B cell (primary cell): ENCODE measurements around the gene KSR2. TPM values are rescaled to one million over a fixed set of nuclear protein-coding genes. Genes with fewer than 3 reads are reported as not detected.

Experiments
- ATAC-seq: fragments of 200-7000 bp; cut with Tn5 transposase; one replicate; pipeline ENCODE4 v1.10.0; 2021; ENCODE audit warnings: low read depth, mild to moderate bottlenecking, moderate number of reproducible peaks, moderate library complexity
- CTCF ChIA-PET: fragments of 350-600 bp; sonication (Branson Sonifier 250); formaldehyde crosslinking; loops from one replicate; lab custom pipeline; 2021; ENCODE audit warnings: antibody characterized with exemption, inconsistent platforms; lab: Charles Lee
- POLR2A ChIA-PET: fragments of 350-600 bp; sonication (Branson Sonifier 250); formaldehyde crosslinking; loops from one replicate; lab custom pipeline; 2021; ENCODE audit warnings: antibody characterized with exemption; lab: Charles Lee
- DNase-seq: peaks from one replicate; pipeline ENCODE4 v3.0.0; 2013
- H2AFZ ChIP-seq: 2 replicates; pipeline ENCODE4 v1.6.1; 2012; ENCODE audit warnings: mild to moderate bottlenecking, low read depth, low read length; ENCODE audit not compliant: insufficient read depth, poor library complexity, severe bottlenecking
- H3K27ac ChIP-seq, 2 donors: 1 replicate in 1 of 2; 2 replicates in 1 of 2; pipeline ENCODE4 v1.5.1; 2012 to 2013; ENCODE audit warnings: low read length in 2 of 2, mild to moderate bottlenecking in 2 of 2, moderate library complexity in 1 of 2
- H3K27me3 ChIP-seq, 4 experiments: fragments of 200-600 bp in 1 of 4; sonication (generic) in 1 of 4; replicated peaks in 1 of 4; 1 replicate in 2 of 4; 2 replicates in 2 of 4; pipeline versions ENCODE4 v1.6.1 to v1.7.0; 2013 to 2016; ENCODE audit warnings: low read length in 3 of 4, mild to moderate bottlenecking in 2 of 4, mixed read lengths in 1 of 4, moderate library complexity in 1 of 4; ENCODE audit not compliant: insufficient read depth in 4 of 4, control insufficient read depth in 3 of 4; ENCODE audit errors: control extremely low read depth in 1 of 4
- H3K36me3 ChIP-seq, 2 experiments: replicated peaks in 1 of 2; 1 replicate in 1 of 2; 2 replicates in 1 of 2; pipeline versions ENCODE4 v1.6.1 to v1.7.1; 2013; ENCODE audit warnings: low read length in 1 of 2; ENCODE audit not compliant: insufficient read depth in 2 of 2, control insufficient read depth in 1 of 2; ENCODE audit errors: control extremely low read depth in 1 of 2, extremely low read depth in 1 of 2
- H3K4me1 ChIP-seq, 2 donors: fragments of 200-600 bp in 1 of 2; sonication (generic) in 1 of 2; 1 replicate in 1 of 2; 2 replicates in 1 of 2; pipeline versions ENCODE4 v1.5.1 to v1.6.1; 2013 to 2017; ENCODE audit warnings: low read length in 2 of 2; ENCODE audit not compliant: control insufficient read depth in 2 of 2, insufficient read depth in 2 of 2
- H3K4me2 ChIP-seq: replicated peaks from 2 replicates; pipeline ENCODE3; 2012; ENCODE audit warnings: mild to moderate bottlenecking, low read depth, low read length; ENCODE audit not compliant: poor library complexity, severe bottlenecking
- H3K4me3 ChIP-seq, 5 experiments: fragments of 200-600 bp in 1 of 5; sonication (generic) in 1 of 5; 1 replicate in 3 of 5; 2 replicates in 2 of 5; pipeline versions ENCODE4 v1.5.1 to v1.7.0; 2011 to 2016; ENCODE audit warnings: low read length in 4 of 5, mild to moderate bottlenecking in 4 of 5, low read depth in 2 of 5, control low read depth in 1 of 5, moderate library complexity in 1 of 5; ENCODE audit not compliant: insufficient read depth in 1 of 5; ENCODE audit errors: control extremely low read depth in 1 of 5, extremely low read depth in 1 of 5
- H3K79me2 ChIP-seq: fragments of 200-600 bp; sonication (generic); one replicate; pipeline ENCODE4 v1.6.0; 2016; ENCODE audit warnings: low read length; ENCODE audit not compliant: control insufficient read depth, insufficient read depth
- H3K9ac ChIP-seq: fragments of 200-600 bp; sonication (generic); 2 replicates; pipeline ENCODE4 v1.6.1; 2017; ENCODE audit warnings: mild to moderate bottlenecking, low read length, moderate library complexity
- H3K9me3 ChIP-seq, 3 donors: one replicate each; pipeline versions ENCODE4 v1.6.1 to v1.7.1; 2013; ENCODE audit warnings: low read length in 2 of 3; ENCODE audit not compliant: control insufficient read depth in 2 of 3, insufficient read depth in 1 of 3; ENCODE audit errors: control extremely low read depth in 1 of 3
- H4K20me1 ChIP-seq: 2 replicates; pipeline ENCODE4 v1.6.0; 2012; ENCODE audit warnings: mild to moderate bottlenecking, low read length; ENCODE audit not compliant: insufficient read depth, control insufficient read depth, poor library complexity, severe bottlenecking
- H3K27ac Mint-ChIP-seq: one replicate; pipeline ENCODE4 v1.8.0; 2021; ENCODE audit warnings: mixed read lengths
- H3K27me3 Mint-ChIP-seq: one replicate; pipeline ENCODE4 v1.8.0; 2021; ENCODE audit warnings: mixed read lengths
- H3K4me1 Mint-ChIP-seq: one replicate; pipeline ENCODE4 v1.8.0; 2021; ENCODE audit warnings: mixed read lengths
- H3K4me3 Mint-ChIP-seq: one replicate; pipeline ENCODE4 v1.8.0; 2021; ENCODE audit warnings: mixed read lengths
- H3K9me3 Mint-ChIP-seq: one replicate; pipeline ENCODE4 v1.8.0; 2022; ENCODE audit warnings: mixed read lengths; ENCODE audit not compliant: insufficient read depth
- CTCF ChIP-seq: fragments of 200-600 bp; IDR thresholded peaks from one replicate; pipeline ENCODE4 v1.8.0; 2022; ENCODE audit warnings: antibody characterized with exemption, mild to moderate bottlenecking
- EZH2 ChIP-seq: IDR thresholded peaks from 2 replicates; pipeline ENCODE4 v1.6.1; 2012; ENCODE audit warnings: borderline replicate concordance, low read depth, mild to moderate bottlenecking, moderate library complexity, low read length; ENCODE audit not compliant: insufficient read depth, poor library complexity, severe bottlenecking
- WGBS: methylation state at CpG from one replicate; pipeline ENCODE4 v1.1.5; 2013; ENCODE audit warnings: missing lambda C conversion rate; ENCODE audit not compliant: insufficient coverage; 5-methylcytosine and 5-hydroxymethylcytosine counted together
- intact Hi-C: fragments of 100-400 bp; cut with micrococcal nuclease; formaldehyde crosslinking; loops from one replicate; pipeline ENCODE4 v1.10.0; 2022
- polyA plus RNA-seq: library from polyadenylated mRNA; depleted of rRNA; stranded (reverse); fragments of >200 nt; gene quantifications from 2 replicates; pipeline ENCODE4 v1.2.3, GENCODE V29; 2012
- total RNA-seq, 2 donors: library from RNA; stranded (reverse); fragments of 120-200 nt in 1 of 2; gene quantifications; 1 replicate in 1 of 2; 2 replicates in 1 of 2; pipeline versions ENCODE4 v1.2.3 to v1.2.4, GENCODE V29; 2013 to 2022

KSR2 gene
- total and polyA plus RNA-seq, 2 donors (not counting 1 experiment from before 2014, with no cell fraction given): not detected

GRCh38 chr12:117599849-117600248, 368.9 kb downstream of the KSR2 start:
- Mint-ChIP-seq H3K9me3 (no peaks in the 10 kb centered on the region), H3K4me3 (no peak overlapping the region), H3K4me1 (no peaks in the 10 kb centered on the region), H3K27ac (no peak overlapping the region), H3K27me3 (peaks cover 3% of the 10 kb centered on the region)
- POLR2A ChIA-PET: no interaction called here
- no peaks in the 10 kb centered on the region for H3K4me1 ChIP-seq
- intact Hi-C loops: no loop called here
- no peak overlapping the region for H3K27ac ChIP-seq
- H3K79me2 ChIP-seq: no peaks in the 10 kb centered on the region
- no peaks in the 10 kb centered on the region for H4K20me1 ChIP-seq
- H3K9ac ChIP-seq: no peak overlapping the region
- no peak for DNase-seq
- WGBS: 85% methylated on average over 4 of the region's 5 CpGs
- H3K9me3 ChIP-seq: no peaks in the 10 kb centered on the region
- ATAC-seq: no peak
- TF ChIP-seq CTCF: no peak
- TF ChIP-seq EZH2: no peak
- CTCF ChIA-PET: interaction anchor here (1.4 kb wide), 1 partner anchor 11 kb away, joined by 4 read pairs; no protein-coding TSS in a partner anchor
- no peak overlapping the region for H2AFZ ChIP-seq
- no peak overlapping the region for H3K4me2 ChIP-seq
- no peaks in the 10 kb centered on the region for H3K27me3 ChIP-seq
- no peak overlapping the region for H3K4me3 ChIP-seq
- no peaks in the 10 kb centered on the region for H3K36me3 ChIP-seq

GRCh38 chr12:117596968-117597367, 371.8 kb downstream of the KSR2 start:
- CTCF ChIA-PET: no interaction called here
- Histone ChIP-seq H3K27ac (no peak overlapping the region), H3K27me3 (no peaks in the 10 kb centered on the region), H3K9ac (no peak overlapping the region), H3K36me3 (no peaks in the 10 kb centered on the region), H4K20me1 (no peaks in the 10 kb centered on the region), H3K4me2 (no peak overlapping the region), H2AFZ (no peak overlapping the region), H3K9me3 (no peaks in the 10 kb centered on the region), H3K4me1 (no peaks in the 10 kb centered on the region), H3K79me2 (no peaks in the 10 kb centered on the region), H3K4me3 (no peak overlapping the region)
- DNase-seq: no peak
- no peak for ATAC-seq
- Mint-ChIP-seq H3K4me3 (no peak overlapping the region), H3K27ac (no peak overlapping the region), H3K4me1 (no peaks in the 10 kb centered on the region), H3K9me3 (no peaks in the 10 kb centered on the region), H3K27me3 (peaks cover 9% of the 10 kb centered on the region)
- intact Hi-C loops: no loop called here
- WGBS: 60% methylated on average over 1 of the region's 6 CpGs
- TF ChIP-seq CTCF (no peak), EZH2 (no peak)
- POLR2A ChIA-PET: no interaction called here
